Measurements from ENCODE around the gene LRRC36. TPM values are rescaled to one million over a fixed set of nuclear protein-coding genes. Genes with fewer than 3 reads are reported as not detected.

Gene LRRC36
- total and polyA plus RNA-seq, 2 of the 13 experiments (the other 11 are each of a cell fraction or from before 2014, with no cell fraction given), result 0.12 to 0.15 TPM

- TF ChIP-seq DR1 (CRISPR knock-in tag; IDR thresholded peaks at IDR 0.05) (no peak), ZNF558 (CRISPR knock-in tag; IDR thresholded peaks at IDR 0.05; ENCODE audit: borderline replicate concordance) (no peak), ARID4A (CRISPR knock-in tag; IDR thresholded peaks at IDR 0.05; ENCODE audit: borderline replicate concordance) (peak; percentile 59; the same call in 1 of the 2 replicates), ZNF800 (CRISPR knock-in tag; IDR thresholded peaks at IDR 0.05) (no peak), TMF1 (CRISPR knock-in tag; IDR thresholded peaks at IDR 0.05; ENCODE audit: low read depth) (no peak), USF2 (IDR thresholded peaks at IDR 0.05; ENCODE audit: low read depth, low read length) (no peak), USF2 (CRISPR knock-in tag; IDR thresholded peaks at IDR 0.05; ENCODE audit: borderline replicate concordance) (no peak), KDM3A (CRISPR knock-in tag; IDR thresholded peaks at IDR 0.05; ENCODE audit: low read depth) (0 out of 2 replicates have a peak, but pooled peaks have one; percentile 32), EP300 (IDR thresholded peaks at IDR 0.05; ENCODE audit: low read depth in 2 of 2, low read length in 2 of 2) (peak in 1 of 2 experiments; percentile 97; a peak in 2 of 4 replicates), EP300 (CRISPR knock-in tag; IDR thresholded peaks at IDR 0.05; ENCODE audit: borderline replicate concordance) (no peak), SOX13 (IDR thresholded peaks at IDR 0.05) (no peak), SOX13 (CRISPR knock-in tag; conservative IDR thresholded peaks at IDR 0.05 in 1 of 2, IDR thresholded peaks at IDR 0.05 in 1 of 2) (0 out of 4 replicates have a peak, but pooled peaks of 1 of the 2 experiments have one; percentile 24), TRIM24 (CRISPR knock-in tag; IDR thresholded peaks at IDR 0.05) (no peak), ZNF839 (CRISPR knock-in tag; IDR thresholded peaks at IDR 0.05; ENCODE audit: borderline replicate concordance) (no peak), HNF4A (CRISPR knock-in tag; IDR thresholded peaks at IDR 0.05) (peak; percentile 23; the same call in 1 of the 2 replicates), FOXA3 (CRISPR knock-in tag; IDR thresholded peaks at IDR 0.05) (0 out of 2 replicates have a peak, but pooled peaks have one; percentile 13), TGIF2 (CRISPR knock-in tag; IDR thresholded peaks at IDR 0.05) (peak; percentile 57; the same call in 1 of the 2 replicates), ZNF710 (CRISPR knock-in tag; IDR thresholded peaks at IDR 0.05; ENCODE audit: borderline replicate concordance) (no peak; the same call in 1 of the 2 replicates)
These were observed 69.8 kb downstream of the LRRC36 start (continued) for GRCh38 chr16:67396159-67397035.
